ENCODE data around the gene PLPPR2.
A peak's percentile ranks its signal among the peaks of the same experiment; 100 is the strongest.
"Not testable (repeated sequence)": the region's sequence is repeated elsewhere in the genome, so short reads cannot be mapped to it uniquely, and the experiment has no call there.

Gene PLPPR2, protein sequence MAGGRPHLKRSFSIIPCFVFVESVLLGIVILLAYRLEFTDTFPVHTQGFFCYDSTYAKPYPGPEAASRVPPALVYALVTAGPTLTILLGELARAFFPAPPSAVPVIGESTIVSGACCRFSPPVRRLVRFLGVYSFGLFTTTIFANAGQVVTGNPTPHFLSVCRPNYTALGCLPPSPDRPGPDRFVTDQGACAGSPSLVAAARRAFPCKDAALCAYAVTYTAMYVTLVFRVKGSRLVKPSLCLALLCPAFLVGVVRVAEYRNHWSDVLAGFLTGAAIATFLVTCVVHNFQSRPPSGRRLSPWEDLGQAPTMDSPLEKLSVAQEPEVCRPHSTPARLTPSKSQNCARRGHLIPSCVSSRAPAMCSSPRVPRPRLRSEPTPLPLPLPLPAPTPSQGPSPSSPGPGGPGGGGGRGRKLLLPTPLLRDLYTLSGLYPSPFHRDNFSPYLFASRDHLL

DNA sequence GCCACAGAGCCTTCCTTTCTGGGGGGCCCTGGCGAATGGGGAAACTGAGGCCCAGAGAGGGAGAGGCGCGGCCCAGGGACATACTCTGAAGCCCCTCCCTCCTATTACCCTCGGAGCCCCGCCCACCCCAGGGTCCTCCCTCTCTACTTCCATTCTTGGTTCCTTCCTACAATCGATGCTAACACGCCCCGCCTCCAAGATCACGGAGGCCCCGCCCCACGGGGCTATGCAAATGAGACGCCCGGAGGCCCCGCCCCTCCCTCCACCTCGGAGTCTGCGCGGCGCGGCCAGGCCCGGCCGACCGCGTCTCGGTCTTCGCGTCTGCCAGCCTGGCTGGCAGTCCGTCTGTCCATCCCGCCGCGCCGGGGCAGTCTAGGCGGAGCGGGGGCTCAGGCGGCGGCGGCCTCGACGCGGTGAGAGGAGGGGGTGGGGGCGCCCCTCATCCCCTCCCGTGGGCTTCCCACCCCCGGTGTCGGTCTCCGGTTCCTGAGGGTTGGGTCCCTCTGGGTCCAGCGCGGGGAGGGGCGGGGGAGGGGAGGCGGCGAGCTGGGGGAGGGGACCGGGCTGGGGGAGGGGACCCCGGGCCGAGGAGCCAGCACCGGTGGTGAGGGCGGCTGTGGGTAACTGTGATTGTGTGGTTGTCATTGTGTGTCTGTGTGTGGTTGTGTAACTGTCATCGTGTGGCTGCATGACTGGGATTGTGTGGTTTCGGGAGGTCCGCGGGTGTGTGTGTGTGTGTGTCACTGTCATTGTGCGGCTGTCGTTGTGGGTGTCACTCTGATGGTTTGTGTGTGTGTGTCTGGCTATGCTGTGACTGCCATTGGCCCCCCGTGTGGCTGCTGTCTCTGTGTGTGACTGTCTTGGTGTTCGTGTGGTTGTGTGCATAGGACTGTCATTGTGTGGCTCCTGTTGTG, at the start of gene PLPPR2:
Gene PLPPR2, plus strand, starts transcription at position 273 of the 914 bp plus-strand sequence. CDS start 2,242 bp downstream, outside the sequence.
- DNase-seq = peak; percentile 90 to 92

DNA sequence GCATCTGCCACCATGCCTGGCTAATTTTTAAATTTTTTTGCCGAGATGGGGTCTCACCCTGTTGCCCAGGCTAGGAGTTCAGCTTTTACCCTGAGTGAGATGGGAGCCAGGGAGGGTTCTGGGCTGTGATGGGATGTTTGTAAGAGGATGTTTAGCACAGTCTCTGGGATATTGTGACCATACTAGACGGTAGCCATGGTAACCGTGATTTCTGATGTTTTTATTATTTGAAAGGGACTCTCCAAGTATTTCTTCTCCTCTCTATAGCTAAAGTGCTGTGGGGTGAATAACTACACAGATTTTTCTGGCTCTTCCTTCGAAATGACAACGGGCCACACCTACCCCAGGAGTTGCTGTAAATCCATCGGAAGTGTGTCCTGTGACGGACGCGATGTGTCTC, 48.9 kb upstream of the PLPPR2 start:
- DNase-seq = no peak

DNA sequence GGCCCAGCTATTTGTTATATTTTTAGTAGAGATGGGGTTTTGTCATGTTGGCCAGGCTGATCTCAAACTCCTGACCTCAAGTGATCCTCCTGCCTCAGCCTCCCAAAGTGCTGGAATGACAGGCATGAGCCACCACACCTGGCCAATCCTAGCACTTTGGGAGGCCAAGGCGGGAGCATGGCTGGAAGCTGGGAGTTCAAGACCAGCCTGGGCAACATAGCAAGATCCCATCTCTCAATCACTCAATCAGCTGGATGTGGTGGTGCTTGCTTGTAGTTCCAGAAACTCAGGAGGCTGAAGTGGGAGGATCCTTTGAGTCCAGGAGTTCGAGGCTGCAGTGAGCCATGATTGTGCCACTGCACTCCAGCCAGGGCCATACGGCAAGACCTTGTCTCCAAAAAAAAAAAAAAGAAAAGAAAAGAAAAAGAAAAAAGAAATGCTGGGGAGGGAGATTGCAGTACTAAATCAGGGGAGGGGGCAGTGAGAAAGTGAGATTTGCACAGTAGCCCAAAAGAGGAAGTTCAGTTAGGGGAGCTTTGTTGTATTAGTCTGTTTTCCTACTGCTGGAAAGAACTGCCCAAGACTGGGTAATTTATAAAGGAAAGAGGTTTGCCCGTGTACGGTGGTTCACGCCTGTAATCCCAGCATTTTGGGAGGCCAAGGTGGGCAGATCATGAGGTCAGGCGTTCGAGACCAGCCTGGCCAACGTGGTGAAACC, 34.8 kb upstream of the PLPPR2 start:
- not testable (repeated sequence) for DNase-seq

DNA sequence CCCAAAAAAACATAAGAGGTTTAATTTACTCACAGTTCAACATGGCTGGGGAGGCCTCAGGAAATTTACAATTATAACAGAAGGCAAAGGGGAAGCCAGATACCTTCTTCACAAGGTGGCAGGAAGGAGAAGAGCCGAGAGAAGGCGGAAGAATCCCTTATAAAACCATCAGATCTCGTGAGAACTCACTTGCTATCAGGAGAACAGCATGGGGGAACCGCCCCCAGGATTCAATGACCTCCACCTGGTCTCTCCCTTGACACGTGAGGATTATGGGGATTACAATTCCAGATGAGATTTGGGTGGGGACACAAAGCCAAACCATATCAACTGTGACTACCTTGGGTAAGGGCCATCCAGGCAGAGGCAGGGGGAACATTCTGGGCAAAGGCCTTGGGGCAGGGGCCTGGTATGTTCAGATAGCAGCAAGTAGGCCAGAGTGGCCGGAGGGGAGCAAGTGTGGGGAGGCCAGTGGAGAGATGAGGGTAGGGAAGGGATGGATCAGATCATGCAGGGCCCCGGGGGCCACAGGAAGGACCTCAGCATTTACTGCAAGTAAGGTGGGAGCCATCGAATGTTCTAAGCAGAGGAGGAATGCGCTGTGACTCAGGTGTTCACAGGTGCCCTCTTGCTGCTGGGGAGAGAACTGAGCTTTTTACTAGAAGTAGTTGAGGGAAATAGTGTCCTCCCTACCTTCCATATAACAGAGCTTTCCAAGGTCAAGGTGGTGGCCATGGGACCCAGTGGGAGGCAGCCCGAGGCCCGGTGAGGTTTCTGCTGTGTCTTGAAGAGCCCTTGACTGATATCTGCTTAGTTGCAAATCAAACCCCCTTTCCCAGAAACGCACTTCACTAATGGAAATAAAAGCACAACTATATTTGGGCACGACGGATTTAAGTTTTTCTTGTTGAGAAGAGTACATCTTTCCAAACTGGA, 33.8 kb upstream of the PLPPR2 start:
- DNase-seq = no peak

DNA sequence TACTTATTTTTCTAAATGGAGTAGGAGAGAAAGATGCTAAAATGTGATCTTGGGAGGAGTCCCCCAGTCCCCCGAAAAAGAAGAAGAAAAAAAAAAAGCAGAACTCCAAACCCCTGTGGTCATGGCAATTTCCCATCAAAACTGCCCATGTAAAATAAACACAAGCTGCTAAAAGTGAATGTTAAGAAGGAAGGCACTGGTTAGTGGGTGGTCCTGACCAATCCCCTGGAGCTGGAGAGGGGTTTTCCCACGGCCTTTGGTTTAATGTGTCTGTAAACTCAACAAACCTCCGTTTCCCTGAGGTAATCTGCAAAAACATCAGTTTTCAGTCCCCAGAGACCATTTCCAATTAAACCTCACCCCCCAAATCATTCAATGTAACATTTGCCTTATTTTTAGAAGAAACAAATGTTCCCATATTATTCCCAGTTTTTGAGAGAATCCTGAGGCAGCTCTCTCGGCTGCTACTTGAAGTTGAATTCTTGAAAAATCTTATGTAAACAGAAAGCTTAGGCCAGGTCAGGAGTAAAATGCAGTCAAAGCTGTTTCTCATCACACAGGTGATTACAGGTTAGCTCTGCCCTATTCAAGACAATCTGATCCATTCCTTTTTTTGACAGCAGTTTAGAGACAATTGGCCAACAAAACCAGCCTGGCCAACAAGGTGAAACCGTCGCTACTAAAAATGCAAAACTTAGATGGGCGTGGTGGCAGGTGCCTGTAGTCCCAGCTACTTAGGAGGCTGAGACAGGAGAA, 32.8 kb upstream of the PLPPR2 start:
- peak in 1 of 2 donors; percentile 32 for DNase-seq

DNA sequence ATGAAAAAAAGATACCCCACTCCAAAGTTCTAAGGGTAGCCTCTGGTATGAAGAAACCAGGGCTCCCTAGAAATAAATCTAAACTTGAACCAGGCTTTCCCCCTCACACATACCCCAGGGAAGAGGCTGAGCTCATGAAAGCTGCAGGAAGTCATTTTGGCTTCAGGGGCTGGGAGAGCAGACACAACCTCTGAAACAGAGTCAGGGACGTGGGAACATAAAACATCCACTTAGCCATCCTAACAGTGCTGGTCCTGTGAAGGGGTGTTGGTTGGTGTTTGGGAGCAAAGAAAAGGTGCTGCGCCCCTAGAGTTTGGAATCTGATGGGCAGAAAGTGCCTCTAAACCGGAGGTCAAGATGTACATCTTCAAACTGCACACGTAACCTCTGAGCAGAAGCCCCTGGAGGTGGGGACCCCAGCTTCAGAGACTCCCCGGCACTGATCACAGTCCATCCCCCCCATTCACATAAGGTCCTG, 31.6 kb upstream of the PLPPR2 start:
- no peak for DNase-seq

DNA sequence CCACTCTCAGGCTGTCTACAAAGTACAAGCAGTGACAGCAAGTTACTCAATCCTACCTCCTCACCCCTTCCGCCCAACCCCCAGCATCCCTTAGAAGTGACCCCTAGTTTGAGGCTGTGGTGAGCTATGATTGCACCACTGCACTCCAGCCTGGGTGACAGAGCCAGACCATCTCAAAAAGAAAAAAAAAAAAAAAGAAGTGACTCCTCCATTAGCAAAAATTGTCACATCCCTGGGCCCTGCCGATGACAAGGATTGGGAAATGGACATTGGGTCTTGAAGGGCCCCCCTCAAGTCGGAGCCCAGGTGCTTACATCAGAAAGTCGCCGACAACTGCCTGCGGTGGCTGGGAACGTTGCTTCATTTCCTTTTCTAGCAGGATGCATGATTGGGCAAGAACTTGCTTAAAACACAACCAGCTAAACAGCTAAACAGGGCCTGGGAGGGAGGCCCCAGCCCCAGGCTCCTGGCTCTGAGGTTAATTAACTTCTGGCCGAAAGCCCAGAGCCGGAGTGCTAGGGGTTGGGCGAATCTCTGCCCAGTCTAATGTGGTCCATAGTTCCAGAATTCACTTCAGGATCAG, 31.1 kb upstream of the PLPPR2 start:
- DNase-seq = peak; percentile 35 to 80

DNA sequence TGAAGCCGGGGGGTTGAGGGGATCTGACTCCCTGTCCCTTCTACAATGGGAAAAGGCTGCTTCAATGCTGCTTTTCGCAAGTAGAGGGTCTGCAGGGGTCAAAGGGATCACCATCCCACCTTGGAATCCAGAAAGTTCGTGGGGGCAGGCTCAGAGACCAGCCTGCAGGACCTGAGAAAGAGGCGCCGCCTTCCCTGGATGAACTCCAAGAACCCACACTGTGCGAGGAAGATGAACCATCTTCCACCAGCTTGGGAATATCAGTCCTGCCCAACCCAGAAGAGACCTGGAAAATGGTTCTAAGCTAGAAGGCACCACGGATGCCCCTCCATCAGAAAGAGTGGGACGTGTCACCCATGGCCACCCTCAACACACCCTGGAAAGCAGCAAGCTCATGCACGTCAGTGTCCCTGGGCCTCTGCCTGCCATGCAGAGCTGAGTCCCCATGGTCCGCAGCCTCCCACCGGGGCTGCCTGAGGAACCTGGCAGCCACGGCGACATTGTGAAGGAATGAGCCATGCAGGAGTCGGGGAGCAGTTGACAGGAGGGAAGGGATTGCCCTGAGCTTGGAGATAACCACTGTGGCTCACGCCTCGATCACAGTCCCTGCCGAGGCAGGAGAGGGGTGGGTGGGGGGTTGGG, 30.4 kb upstream of the PLPPR2 start:
- DNase-seq = no peak

DNA sequence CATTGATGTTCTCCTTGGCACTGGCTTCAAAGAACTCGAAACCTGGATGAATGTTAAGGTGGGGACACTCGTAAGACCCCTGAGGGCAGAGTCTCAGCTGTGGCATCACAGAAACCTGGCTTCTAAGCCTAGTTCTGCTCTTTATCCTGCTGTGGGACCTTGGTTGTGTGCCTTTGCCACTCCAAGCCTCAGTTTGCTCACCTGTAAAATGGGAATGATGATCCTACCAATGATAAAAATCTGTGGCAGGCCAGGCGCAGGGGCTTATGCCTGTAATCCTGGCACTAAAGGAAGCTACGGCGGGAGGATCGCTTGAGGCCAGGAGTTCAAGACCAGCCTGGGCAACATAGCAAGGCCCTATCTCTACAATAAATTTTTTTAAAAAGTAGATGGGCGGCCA, 29.7 kb upstream of the PLPPR2 start:
- no peak for DNase-seq

DNA sequence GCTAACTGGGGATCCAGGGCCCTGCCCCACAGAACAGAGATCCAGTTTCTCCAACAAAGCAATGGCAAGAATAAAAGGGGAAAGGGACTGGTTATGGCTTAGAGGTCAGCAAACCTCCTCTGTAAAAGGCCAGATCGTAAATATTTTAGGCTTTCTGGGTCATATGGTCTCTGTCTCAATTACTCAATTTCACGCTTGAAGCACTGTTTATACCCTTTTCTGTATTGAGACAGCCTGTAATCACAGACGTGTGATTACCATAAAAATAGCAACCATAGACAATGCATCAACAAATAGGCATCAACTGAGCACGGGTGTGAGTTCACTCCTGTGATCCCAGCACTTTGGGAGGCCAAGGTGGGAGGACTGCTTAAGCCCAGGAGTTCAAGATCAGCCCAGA, 25.1 kb upstream of the PLPPR2 start:
- DNase-seq = no peak

DNA sequence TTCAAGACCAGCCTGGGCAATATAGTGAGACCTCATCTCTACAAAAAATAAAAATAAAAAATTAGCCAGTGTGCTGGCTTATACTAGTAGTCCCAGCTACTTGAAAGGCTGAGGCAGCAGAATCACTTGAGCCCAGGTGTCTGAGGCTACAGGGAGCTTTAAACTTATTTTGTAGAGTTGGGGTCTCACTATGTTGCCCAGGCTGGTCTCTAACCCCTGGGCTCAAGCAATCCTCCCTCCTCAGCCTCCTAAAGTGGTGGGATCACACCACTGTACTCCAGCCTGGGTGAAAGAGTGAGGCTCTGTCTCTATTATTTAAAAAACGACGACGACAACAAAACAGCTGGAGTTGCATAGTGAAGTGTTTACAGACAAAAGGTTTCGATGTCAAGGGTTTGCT, 23.7 kb upstream of the PLPPR2 start:
- DNase-seq = no peak

DNA sequence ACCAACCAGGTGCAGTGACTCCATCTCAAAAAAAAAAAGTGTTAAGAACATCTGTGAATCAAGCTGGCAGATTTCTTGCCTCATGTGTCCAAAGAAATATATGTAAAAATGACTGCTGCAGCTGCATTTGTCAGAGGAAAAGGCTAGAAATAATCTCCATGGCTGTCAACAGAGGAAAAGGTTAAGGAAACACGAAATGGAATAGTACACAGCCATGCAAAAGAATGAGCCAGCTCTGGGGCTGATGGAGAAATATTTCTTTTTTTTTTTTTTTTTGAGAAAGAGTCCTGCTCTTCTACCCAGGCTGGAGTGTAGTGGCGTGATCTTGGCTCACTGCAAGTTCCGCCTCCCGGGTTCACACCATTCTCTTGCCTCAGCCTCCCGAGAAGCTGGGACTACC, 22.4 kb upstream of the PLPPR2 start:
- DNase-seq = no peak

DNA sequence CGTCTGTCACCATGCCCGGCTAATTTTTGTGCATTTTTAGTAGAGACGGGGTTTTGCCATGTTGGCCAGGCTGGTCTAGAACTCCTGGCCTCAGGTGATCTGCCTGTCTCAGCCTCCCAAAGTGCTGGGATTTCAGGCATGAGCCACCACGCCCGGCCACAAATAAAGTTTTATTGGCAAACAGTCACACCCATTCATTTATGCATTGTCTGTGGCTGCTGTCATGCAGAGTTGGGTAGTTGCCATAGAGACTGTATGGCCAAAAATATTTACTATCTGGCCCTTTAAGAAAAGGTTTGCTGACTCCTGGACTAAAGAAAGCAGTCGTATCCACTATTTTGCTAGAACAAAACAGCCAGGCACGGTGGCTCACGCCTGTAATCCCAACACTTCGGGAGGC, 21.4 kb upstream of the PLPPR2 start:
- DNase-seq = not testable (repeated sequence)

DNA sequence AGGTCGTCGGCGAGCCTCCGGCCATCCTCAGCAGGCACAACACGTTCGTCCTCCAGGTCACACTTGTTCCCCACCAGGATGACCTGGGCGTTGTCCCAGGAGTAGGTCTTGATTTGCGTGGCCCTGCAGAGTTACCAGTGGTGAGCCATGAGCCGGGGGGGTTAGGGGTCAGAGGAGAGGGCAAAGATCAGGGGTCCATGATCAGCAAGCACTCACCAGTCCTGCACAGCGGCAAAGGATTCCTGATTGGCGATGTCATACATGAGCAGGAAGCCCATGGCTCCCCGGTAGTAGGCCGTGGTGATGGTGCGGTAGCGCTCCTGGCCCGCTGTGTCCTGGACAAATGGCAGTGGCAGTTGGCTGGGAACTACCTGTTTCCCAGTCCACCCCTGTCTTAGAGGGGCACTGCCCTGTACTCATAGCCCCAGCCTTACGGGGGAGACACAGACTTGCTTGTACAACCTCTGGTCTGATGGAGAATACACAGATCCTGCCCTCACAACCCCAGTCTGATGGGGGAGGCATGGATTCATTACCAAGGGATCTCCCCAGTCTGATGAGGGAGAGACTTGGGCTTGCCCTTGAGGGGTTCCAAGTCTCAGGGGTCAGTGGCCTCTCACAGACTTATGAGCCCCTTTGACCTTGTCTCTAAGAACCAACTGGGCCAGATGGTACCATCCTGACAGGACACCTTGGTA, 19.6 kb upstream of the PLPPR2 start:
- no peak for DNase-seq

DNA sequence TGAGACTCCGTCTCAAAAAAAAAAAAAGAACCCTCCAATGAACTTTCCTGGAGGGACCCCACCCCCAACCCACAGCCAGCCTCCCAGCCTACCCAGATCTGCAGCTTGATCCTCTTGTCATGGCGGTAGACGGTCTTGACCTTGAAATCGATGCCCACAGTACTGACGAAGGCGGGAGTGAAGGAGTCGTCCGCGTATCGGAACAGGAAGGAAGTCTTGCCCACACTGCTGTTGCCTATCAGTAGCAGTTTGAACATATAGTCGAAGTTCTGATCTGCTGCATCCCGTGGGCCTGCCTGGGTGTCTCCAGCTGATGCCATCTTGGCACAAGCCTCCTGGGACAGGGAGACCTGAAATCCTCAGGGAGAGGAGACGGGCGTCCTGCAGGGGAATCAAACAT, 18.2 kb upstream of the PLPPR2 start:
- DNase-seq = no peak

DNA sequence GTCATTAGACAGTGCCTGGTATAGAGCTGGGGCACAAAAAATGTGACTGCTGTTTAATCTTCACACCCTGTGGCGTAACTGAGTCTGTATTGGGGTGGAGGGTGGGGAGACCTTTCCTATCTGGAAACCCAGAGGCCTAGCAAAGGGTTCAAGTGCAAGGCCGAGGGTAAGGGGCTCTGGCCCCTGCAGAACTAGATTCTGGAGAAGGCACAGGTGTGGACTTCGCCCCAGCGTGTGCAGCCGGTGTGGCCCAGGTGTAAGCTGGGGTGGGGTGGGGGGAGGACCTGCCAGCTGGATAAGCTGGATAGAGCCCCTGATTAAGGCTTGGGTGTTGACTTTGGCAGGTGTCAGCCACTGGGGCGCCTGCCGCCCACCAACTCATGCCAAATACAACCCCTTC, 17.1 kb upstream of the PLPPR2 start:
- no peak for DNase-seq

DNA sequence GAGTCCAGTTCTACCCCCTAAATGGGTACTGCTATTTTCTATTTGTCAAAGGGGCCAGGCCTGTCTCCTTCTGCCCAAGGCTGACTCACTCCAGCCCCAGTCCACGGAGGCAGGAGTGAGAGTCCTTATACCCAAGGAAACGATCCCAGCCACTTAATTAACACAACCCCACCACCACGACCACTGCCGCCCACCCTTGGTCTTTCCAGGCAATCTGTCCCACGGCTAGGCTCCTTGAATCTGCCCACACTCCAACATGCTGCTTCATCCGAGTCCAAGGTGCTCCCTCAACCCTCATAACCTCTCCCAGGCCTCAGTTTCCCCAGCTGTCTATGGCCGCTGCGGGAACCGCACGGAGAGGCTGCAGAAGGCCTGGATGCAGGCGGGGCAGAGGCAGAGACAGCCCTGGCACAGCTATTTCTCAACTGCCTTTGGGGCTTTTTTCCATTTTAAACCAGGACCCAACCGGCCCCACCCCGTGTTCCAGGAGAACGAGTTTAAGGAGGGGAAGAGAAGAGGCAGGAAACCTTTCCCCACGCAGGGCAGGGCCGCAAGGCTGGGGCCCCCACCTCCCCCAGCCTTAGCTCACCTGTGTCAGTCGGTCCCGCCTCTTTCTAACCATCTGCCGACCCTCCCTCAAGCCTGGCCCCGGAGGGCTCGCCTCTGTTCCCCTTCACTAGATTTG, 16.5 kb upstream of the PLPPR2 start:
- DNase-seq = no peak

DNA sequence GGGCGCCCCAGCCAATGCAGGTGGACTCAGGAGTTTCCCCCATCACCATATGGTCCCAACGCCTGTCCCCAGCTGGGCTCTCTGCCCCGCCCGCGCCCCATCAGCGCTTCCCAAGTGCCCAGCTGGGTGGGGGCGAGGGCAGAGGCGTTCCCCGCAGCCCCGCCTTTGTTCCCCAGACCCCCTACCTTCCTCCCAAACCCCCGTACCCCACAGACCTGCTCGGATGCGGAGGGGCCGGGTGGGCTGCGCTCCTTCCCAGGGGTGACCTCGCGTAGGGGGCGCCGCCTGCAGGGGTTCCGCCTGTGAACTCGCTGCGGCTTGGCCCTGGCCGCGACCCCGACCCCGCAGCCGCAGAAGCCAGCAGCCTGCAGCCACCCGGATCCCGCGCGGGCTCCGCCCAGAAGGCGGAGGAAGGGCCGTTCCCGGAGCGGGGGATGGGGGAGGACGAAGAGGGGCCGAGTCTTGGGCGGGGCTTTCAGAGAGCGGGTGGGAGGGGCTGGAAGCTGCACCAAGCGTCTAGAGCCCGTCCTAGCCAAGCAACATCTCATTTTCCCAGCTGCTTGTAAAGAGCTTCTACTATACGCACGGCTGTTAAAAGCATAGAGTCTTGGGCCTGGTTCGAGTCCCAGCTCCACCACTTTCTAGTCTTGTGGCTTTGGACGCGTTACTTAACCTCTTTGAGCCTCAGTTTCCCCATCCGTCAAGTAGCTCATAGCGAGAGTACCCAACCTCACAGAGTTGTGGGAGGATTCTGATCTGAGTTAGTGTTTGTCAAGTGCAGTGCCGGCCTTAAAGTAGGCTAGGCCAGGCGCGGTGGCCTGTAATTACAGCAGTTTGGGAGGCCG, 15.8 kb upstream of the PLPPR2 start, which contains the start of gene RAB3D:
Gene RAB3D, minus strand, starts transcription at position 404 of the 845 bp plus-strand sequence. CDS start 2,258 bp downstream, outside the sequence.
- DNase-seq = peak; percentile 83 to 85
